C4-2B (cell line): ENCODE data around the gene GALNT9.

ENCODE experiments used
- CTCF ChIP-seq: fragments of 450-650 bp; conservative IDR thresholded peaks from 2 replicates; pipeline ENCODE4 v1.5.1; 2017; ENCODE audit warnings: mild to moderate bottlenecking
- ZFX ChIP-seq: fragments of 450-650 bp; IDR thresholded peaks from 2 replicates; pipeline ENCODE4 v1.6.1; 2017

GRCh38 chr12:132161036-132161781, 168.2 kb downstream of the GALNT9 start:
- TF ChIP-seq CTCF (no peak), ZFX (no peak)
